ENCODE data around the gene UBE2L6.

UBE2L6 gene

GRCh38 chr11:57567515-57568329 lies at the start of gene UBE2L6:
UBE2L6 (minus strand) TSS chr11:57567672; CDS start chr11:57567611, 61 bp downstream.
- FAIRE-seq = no peak

DNA sequence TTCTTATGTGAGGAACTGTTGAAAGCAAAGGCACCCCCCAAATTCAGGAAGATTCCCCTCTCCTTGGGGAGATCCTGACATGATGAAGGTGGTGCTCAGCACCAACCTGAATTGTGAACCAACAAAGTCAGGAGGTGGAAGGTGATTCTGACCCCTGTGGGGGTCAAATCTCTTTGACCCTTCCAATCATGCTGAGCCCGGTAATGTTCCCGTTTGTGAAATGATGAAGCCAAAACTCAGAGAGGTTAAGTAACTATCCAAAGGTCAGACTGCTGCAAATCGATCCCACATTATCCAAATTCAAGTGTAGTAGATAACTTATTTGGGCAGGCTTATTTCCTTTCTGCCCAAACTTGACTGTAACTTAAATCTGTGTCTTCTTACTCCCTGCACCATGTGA lies 49.1 kb upstream of the UBE2L6 start:
- FAIRE-seq = no peak

GRCh38 chr11:57615308-57615707 lies 47.8 kb upstream of the UBE2L6 start:
- no peak for FAIRE-seq

DNA sequence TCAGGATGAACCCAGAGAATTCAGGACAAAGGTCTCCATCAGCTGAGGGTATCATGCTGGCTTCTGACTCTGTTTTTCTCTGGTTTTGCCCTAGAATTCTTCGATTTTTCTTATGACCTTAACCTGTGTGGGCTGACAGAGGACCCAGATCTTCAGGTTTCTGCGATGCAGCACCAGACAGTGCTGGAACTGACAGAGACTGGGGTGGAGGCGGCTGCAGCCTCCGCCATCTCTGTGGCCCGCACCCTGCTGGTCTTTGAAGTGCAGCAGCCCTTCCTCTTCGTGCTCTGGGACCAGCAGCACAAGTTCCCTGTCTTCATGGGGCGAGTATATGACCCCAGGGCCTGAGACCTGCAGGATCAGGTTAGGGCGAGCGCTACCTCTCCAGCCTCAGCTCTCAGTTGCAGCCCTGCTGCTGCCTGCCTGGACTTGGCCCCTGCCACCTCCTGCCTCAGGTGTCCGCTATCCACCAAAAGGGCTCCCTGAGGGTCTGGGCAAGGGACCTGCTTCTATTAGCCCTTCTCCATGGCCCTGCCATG lies 46.8 kb upstream of the UBE2L6 start:
- FAIRE-seq = no peak

DNA sequence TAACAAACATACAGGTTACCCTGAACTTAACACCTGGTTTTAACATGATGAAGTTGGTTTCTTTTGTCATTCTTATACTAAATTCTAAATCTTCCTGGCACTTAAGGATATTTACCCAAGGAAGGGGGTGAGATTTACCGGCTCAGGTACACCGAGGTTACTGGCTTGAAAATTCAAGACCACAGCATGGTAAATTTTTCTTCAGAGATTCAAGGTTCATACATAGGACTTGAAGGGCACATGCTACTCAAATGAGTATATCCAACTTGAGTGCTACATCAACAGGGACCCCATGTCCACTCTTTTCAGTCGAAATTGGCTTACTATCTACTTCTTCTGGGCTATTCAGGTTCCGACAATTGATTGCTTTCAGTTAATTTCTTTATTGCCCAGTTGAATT lies 42.7 kb upstream of the UBE2L6 start:
- no peak for FAIRE-seq

GRCh38 chr11:57605028-57605420 lies 37.6 kb upstream of the UBE2L6 start:
- FAIRE-seq = no peak

DNA sequence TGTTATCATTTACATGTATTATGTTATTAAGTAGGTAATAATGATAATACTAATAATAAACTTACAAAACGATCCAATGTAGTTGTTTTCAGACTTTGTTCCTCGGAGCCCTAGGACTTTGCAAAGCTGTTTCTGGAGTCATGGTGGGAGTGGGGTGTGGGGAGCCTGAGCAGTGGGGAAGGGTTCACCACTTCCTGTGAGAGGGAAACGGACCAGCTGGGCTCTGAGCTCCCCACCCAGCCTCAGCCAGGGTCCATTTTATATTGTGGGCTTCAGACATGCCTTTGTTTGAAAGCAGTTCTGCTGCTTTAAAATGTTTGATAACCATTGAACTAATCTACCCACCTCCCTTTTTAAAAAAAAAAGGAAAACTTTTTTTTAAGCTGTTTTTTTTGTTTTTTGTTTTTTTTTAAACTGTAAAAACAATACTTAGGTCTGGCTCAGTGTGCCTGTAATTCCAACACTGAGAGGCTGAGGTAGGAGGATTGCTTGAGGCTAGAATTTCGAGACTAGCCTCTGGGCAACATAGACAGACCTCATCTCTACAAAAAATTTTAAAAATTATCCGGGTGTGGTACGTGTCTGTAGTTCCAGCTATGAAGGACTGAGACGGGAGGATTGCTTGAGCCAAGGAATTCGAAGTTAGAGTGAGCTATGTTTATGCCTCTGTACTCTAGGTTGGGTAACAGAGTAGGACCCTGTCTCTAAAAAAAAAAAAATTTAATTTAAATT lies 37.0 kb upstream of the UBE2L6 start:
- FAIRE-seq = no peak

DNA sequence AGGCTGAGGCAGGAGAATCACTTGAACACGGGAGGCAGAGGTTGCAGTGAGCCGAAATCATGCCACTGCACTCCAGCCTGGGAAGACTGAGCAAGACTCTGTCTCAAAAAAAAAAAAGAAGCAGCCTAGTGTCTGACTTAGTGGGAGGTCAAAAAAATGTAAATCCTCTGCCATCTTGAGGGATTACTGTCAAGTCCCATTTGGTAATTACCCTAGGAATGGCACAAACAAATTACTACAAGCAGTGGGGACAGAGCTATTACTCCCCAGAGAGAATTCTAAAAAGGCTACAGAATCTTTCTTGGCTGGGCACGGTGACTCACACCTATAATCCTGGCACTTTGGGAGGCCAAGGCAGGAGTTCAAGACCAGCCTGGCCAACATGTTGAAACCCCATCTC lies 33.8 kb upstream of the UBE2L6 start:
- no peak for FAIRE-seq

DNA sequence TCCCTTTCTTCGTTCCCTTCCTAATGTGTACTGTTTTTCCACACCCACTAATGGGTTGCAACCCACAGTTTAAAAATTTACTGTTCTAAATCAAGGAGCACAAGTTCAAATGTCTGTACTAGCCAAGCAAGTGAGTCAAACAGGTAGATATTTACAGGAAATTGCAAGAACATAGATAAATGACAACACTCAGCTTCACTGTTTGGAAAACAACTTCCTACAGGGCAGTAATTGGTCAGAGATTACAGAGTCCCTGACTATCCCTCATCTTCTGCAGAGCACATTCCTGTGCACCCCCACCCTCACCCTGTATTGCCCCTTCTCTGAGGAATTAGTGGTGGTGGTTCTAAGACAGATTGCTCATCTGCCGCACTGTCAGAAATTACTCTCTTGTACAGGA lies 31.9 kb upstream of the UBE2L6 start:
- FAIRE-seq = no peak

- no peak for FAIRE-seq
These were observed 31.3 kb upstream of the UBE2L6 start for GRCh38 chr11:57598831-57599155.

GRCh38 chr11:57597916-57598830 lies 30.7 kb upstream of the UBE2L6 start:
- FAIRE-seq = no peak

- no peak for FAIRE-seq
These were observed 30.0 kb upstream of the UBE2L6 start, which contains the start of gene SERPING1 for GRCh38 chr11:57597461-57597915. SERPING1 (plus strand) TSS chr11:57597685; CDS start chr11:57598271, 586 bp downstream.

- no peak for FAIRE-seq
These were observed 28.9 kb upstream of the UBE2L6 start for GRCh38 chr11:57596266-57596885.

DNA sequence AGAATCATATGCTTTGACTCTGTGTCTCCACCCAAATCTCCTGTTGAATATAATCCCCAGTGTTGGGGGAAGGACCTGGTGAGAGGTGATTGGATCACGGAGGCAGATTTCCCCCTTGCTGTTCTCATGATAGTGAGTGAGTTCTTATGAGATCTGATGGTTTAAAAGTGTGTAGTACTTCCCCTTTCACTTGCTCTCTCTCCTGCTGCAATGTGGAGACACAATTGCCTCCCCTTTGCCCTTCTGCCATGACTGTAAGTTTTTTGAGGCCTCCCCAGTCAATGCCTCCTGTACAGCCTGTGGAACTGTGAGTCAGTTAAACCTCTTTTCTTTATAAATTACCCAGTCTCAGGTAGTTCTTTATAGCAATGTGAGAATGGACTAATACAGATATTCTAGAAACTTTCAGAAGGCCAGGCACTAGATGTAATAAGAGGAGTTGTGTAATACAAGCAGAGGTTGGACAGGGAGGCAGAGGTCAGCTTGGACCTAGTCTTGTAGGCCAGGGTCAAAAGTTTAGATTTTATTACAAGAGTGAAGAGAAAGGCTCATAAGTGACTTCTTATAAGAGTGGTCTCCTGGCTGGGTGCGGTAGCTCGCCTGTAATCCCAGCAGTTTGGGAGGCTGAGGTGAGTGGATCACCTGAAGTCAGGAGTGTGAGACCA lies 20.7 kb upstream of the UBE2L6 start:
- FAIRE-seq = no peak

DNA sequence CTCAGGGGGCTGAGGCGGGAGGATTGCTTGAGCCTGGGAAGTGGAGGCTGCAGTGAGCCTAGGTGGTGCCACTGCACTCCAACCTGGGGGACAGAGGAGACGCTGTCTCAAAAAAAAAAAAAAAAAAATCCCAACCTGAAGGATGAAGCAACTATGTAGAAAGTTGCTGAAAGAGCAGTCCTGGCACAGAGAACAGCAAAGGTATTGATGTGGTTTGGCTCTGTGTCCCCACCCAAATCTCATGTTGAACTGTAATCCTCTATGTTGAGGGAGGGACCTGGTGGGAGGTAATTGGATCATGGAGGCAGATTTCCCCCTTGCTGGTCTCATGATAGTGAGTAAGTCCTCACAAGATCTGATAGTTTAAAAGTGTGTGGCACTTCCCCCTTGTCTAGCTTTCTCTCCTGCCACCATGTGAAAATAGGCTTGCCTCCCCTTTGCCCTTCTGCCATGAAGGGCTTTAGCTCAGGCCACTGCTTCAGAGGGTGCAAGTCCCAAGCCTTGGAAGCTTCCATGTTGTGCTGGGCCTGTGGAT lies 19.3 kb upstream of the UBE2L6 start:
- FAIRE-seq = no peak

GRCh38 chr11:57585301-57585700 lies 17.8 kb upstream of the UBE2L6 start:
- no peak for FAIRE-seq

DNA sequence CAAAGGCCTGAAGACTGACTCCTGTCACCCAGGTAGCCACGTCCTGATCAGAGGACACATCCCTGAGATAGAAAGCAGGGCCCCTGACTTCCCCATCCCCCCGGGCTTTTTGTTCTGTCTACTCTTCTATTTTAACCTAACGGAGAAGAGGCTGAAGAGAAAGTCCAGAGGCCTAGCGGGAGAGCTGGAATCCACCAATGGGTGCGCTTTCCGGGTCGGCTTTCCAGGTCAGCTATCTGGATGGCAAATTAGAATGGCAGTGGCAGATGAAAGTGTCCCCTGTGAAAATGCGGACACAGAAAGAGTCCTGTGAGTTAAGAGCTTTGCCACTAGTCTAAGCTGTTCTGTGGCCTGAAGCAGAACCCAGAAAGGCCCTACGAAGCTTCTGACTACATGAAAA lies 16.9 kb upstream of the UBE2L6 start:
- no peak for FAIRE-seq

- FAIRE-seq = no peak
These were observed 6.6 kb upstream of the UBE2L6 start for GRCh38 chr11:57574061-57574460.

- FAIRE-seq = no peak
These were observed 4.1 kb upstream of the UBE2L6 start for GRCh38 chr11:57571606-57572005.

DNA sequence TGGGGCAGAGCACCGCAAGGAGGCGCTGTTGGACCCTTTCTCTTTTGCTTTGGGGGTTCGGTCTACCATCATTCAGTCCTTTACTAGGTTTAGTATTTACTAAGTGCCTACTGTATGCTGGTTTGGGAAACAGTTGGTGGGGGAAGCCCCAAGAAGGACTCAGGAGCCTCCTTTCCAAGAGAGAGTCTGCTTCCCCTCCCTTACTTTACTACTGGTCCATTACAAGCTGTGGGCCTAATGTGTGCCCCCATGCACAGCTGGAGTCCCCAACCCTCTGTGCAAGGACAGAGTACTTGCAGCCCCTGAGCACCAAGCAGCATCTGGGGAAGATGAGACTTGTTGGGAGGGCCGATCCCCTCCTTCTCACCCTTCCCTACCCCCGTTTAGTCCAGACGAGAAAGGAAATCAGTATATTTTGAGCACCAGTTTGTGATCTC lies 876 bp upstream of the UBE2L6 start:
- no peak for FAIRE-seq

DNA sequence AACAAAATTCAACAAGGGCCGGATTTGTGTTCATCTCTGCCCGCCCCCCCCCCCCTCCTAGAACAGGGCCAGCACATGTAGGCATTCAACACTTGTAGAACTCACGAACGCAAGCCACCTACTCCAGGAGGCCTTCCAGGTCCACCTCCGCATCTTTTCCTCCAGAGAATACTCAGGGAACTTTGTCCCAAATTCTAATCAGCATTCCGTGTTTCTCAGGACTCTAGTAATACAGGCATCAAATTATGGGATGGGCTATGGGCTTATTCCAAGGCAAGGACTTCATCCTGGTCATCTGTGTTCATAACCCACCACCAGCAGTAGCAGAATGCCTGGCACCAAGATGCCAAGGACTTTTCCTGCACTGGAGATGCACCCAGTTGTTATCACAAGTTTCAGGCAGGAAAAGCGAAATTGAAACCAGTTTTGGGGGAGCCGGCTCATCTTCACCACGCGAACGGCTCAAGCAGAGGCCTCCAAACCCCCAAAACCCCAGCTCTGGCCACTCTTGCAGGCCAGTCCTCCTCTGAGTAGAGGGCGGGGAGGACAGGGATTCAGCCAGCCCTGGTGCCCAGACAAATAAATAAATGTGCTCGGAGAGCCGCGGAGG lies 462 bp downstream of the UBE2L6 start:
- no peak for FAIRE-seq
